ENCODE data around the gene REC114.
"Not testable (repeated sequence)": the region's sequence is repeated elsewhere in the genome, so short reads cannot be mapped to it uniquely, and the experiment has no call there.

REC114 gene

GRCh38 chr15:73442968-73443367, at the start of gene REC114:
Gene REC114 (plus strand): TSS chr15:73443164. CDS start chr15:73443186, 22 bp downstream.
- DNase-seq = no peak

GRCh38 chr15:73393336-73393735, 49.6 kb upstream of the REC114 start:
- no peak for DNase-seq

- no peak for DNase-seq
Observed at GRCh38 chr15:73394782-73395181, 48.2 kb upstream of the REC114 start.

- DNase-seq = no peak
Observed at GRCh38 chr15:73395671-73396070, 47.3 kb upstream of the REC114 start.

- no peak for DNase-seq
Observed at GRCh38 chr15:73397461-73397860, 45.5 kb upstream of the REC114 start.

- no peak for DNase-seq
Observed at GRCh38 chr15:73398861-73399260, 44.1 kb upstream of the REC114 start.

GRCh38 chr15:73400222-73400621, 42.7 kb upstream of the REC114 start:
- DNase-seq = not testable (repeated sequence)

GRCh38 chr15:73403171-73403570, 39.8 kb upstream of the REC114 start:
- DNase-seq = no peak

- DNase-seq = no peak
Observed at GRCh38 chr15:73414876-73415275, 28.1 kb upstream of the REC114 start.

- no peak for DNase-seq
Observed at GRCh38 chr15:73424506-73424905, 18.5 kb upstream of the REC114 start.

- no peak for DNase-seq
Observed at GRCh38 chr15:73425510-73425909, 17.5 kb upstream of the REC114 start.

- DNase-seq = no peak
Observed at GRCh38 chr15:73426323-73426994, 16.5 kb upstream of the REC114 start.

GRCh38 chr15:73431329-73431728, 11.6 kb upstream of the REC114 start:
- DNase-seq = not testable (repeated sequence)

- DNase-seq = no peak
Observed at GRCh38 chr15:73433873-73434272, 9.1 kb upstream of the REC114 start.

- DNase-seq = no peak
Observed at GRCh38 chr15:73436613-73437012, 6.4 kb upstream of the REC114 start.

GRCh38 chr15:73437543-73438109, 5.3 kb upstream of the REC114 start:
- DNase-seq = no peak

GRCh38 chr15:73438651-73439050, 4.3 kb upstream of the REC114 start:
- no peak for DNase-seq

GRCh38 chr15:73440571-73440970, 2.4 kb upstream of the REC114 start:
- no peak for DNase-seq

GRCh38 chr15:73442421-73442820, 543 bp upstream of the REC114 start:
- DNase-seq = no peak

- DNase-seq = not testable (repeated sequence)
Observed at GRCh38 chr15:73447471-73447870, 4.5 kb downstream of the REC114 start.

GRCh38 chr15:73448158-73448758, 5.3 kb downstream of the REC114 start:
- not testable (repeated sequence) for DNase-seq

- DNase-seq = not testable (repeated sequence)
Observed at GRCh38 chr15:73449980-73450379, 7.0 kb downstream of the REC114 start.

- no peak for DNase-seq
Observed at GRCh38 chr15:73454096-73454495, 11.1 kb downstream of the REC114 start.

GRCh38 chr15:73455876-73456275, 12.9 kb downstream of the REC114 start:
- DNase-seq = no peak

All from Kasumi-1 (cell line).